ENCODE data around the gene LRRC10.

Gene LRRC10

DNA sequence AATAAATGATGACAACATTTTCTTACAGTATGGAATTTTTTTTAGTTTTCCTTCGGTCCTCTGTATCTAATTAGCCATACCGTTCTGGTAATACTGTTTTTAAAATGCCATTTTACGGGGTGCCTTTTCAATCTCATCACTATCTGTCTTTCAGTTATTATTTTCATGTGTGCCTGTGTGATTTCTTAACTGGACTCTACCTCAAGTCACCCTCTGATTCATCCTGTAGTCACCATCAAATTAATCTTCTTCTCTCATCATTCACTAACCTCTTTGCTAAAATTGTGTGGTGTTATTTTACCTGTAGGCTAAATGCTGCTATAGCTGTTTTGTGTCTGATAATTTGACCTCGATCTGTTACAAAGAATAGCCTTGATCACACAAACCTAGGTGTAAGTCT, 41.5 kb downstream of the LRRC10 start:
- DNase-seq = peak; percentile 46

- no peak for DNase-seq
Observed at GRCh38 chr12:69566603-69567002, 44.1 kb downstream of the LRRC10 start.

DNA sequence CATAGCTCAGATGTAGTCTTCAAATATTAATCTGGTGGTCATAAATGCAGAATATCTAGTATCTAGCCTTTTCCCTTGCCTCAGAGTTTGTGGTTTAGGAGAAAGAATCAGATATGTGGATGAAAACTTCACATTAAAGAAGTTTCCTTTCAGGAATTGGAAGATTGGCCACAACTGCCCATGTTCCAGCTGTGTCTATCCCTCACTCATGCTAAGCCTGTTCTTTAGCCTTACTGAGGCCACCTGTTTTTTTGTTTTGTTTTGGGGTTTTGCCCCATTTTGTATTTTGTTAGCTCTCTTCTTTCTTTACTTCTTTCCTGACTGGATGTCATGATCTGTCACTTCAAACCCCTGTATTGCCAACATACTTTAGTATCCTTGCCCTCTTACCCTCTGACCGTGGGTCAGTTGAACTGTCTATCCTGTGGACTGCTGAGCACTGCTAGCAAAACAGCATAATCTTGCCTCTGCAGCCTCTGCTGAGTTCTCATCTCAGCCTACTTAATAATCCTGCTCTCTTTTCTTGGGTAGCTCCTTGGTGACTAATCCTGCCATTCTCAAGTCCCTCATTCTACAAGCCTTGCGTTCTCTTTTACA, 47.4 kb downstream of the LRRC10 start:
- DNase-seq = no peak
